GM19438 (cell line): ENCODE results near the gene ZNRF3.

Experiments
- ATAC-seq: cut with Tn5 transposase; IDR thresholded peaks from one replicate; pipeline ENCODE4 v1.9.1; 2021; ENCODE audit warnings: low read depth; ENCODE audit not compliant: unreplicated experiment

ZNRF3 gene

GRCh38 chr22:29053048-29053702 is 169.8 kb downstream of the ZNRF3 start:
- ATAC-seq, result no peak

GRCh38 chr22:29054251-29054767 is 170.9 kb downstream of the ZNRF3 start:
- no peak for ATAC-seq

GRCh38 chr22:29055192-29055830 is 171.9 kb downstream of the ZNRF3 start:
- no peak for ATAC-seq

GRCh38 chr22:29056472-29056871 is 173.1 kb downstream of the ZNRF3 start:
- ATAC-seq, result no peak

GRCh38 chr22:29060251-29060869 is 177.0 kb downstream of the ZNRF3 start:
- ATAC-seq, result no peak

GRCh38 chr22:29060931-29061330 is 177.6 kb downstream of the ZNRF3 start:
- ATAC-seq, result no peak

GRCh38 chr22:29061773-29062172 is 178.4 kb downstream of the ZNRF3 start, which contains the start of gene C22orf31:
Gene C22orf31 (minus strand): TSS chr22:29061831. CDS start chr22:29061792, 39 bp downstream.
- no peak for ATAC-seq

GRCh38 chr22:29062286-29062821 is 179.0 kb downstream of the ZNRF3 start:
- no peak for ATAC-seq

GRCh38 chr22:29065468-29066190 is 182.3 kb downstream of the ZNRF3 start:
- no peak for ATAC-seq

GRCh38 chr22:29069463-29069862 is 186.1 kb downstream of the ZNRF3 start:
- no peak for ATAC-seq

GRCh38 chr22:29070490-29070889 is 187.1 kb downstream of the ZNRF3 start:
- no peak for ATAC-seq

GRCh38 chr22:29071261-29072045 is 188.1 kb downstream of the ZNRF3 start:
- no peak for ATAC-seq

- peak; percentile 86 for ATAC-seq
Observed at GRCh38 chr22:29072193-29072978, 189.0 kb downstream of the ZNRF3 start.

GRCh38 chr22:29072979-29073617 is 189.7 kb downstream of the ZNRF3 start, which contains the start of gene KREMEN1:
Gene KREMEN1 (plus strand): TSS chr22:29073035. CDS start chr22:29073131, 96 bp downstream.
- no peak for ATAC-seq

GRCh38 chr22:29073618-29074275 is 190.4 kb downstream of the ZNRF3 start:
- no peak for ATAC-seq

GRCh38 chr22:29074276-29074772 is 191.0 kb downstream of the ZNRF3 start:
- no peak for ATAC-seq

- ATAC-seq, result no peak
Observed at GRCh38 chr22:29078036-29078868, 194.9 kb downstream of the ZNRF3 start.
